ENCODE data around the gene PRR16. TPM values are rescaled to one million over a fixed set of nuclear protein-coding genes. Genes with fewer than 3 reads are reported as not detected.
A peak's percentile ranks its signal among the peaks of the same experiment; 100 is the strongest.
"Not testable (repeated sequence)": the region's sequence is repeated elsewhere in the genome, so short reads cannot be mapped to it uniquely, and the experiment has no call there.

PRR16 gene
- total RNA-seq, 1 experiment from 2014 or later, result 4.5 TPM

DNA sequence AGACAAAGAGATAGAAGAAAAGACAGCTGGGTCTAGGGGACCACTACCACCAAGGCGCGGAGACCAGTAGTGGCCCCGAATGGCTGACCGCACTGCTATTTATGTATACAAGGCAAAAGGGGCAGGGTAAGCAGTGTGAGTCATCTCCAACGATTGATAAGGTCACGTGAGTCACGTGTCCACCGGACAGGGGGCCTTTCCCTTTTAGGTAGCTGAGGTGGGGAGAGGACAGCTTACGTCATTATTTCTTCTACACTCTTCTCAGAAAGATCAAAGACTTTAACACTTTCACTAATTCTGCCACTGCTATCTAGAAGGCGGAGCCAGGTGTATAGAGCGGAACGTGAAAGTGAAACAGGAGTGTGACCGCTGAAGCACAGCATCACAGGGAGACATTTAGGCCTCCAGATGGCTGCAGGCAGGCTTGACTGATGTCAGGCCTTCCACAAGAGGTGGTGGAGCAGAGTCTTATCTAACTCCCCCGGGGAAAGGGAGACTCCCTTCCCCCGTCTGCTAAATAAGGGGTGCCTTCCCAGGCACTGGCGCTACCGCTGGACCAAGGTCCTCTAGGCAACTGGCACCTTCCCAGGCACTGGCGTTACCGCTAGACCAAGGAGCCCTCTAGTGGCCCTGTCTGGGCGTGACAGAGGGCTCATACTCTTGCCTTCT is 6.1 kb upstream of the PRR16 start:
- in situ Hi-C loops (cut with HindIII; ENCODE audit: low pct_unique_long_range_greater_than_20kb, low sequenced_read_pairs), result no loop called here

DNA sequence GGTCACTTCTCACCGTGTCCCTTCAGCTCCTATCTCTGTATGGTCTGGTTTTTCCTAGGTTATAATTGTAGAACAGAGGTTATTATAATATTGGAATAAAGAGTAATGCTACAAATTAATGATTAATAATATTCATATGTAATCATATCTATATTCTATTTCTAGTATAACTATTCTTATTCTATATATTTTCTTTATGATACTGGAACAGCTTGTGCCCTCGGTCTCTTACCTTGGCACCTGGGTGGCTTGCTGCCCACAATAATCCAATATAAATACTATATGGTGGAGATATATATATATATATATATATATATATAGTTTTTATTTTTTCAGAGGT is 5.6 kb upstream of the PRR16 start:
- DNase-seq (ENCODE audit: low read depth); in situ Hi-C loops (cut with HindIII; ENCODE audit: low pct_unique_long_range_greater_than_20kb, low sequenced_read_pairs): not testable (repeated sequence)

More for the DNA sequence above, 6.1 kb upstream of the PRR16 start:
- DNase-seq (ENCODE audit: low read depth), result peak; percentile 83

DNA sequence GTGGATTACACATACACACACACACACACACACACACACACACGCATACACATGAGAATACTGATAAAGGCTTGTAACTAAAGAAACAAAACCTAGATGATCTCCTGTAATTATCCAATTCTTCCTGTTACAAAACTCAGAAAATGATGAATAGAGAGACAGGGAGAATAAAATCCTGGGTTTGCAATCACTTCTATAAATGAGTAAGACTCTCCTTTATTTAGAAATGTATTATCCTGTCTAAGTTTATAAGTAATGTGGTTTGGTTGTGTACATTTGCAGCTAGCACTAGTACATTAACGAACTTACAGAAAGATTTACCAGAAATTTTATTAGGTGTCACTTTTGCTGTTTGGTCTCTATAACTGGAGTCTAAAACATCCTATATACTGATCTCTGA is 2.8 kb upstream of the PRR16 start:
- in situ Hi-C loops (cut with HindIII; ENCODE audit: low pct_unique_long_range_greater_than_20kb, low sequenced_read_pairs), result no loop called here
- no peak for DNase-seq (ENCODE audit: low read depth)

GRCh38 chr5:120463006-120463680 is 957 bp upstream of the PRR16 start:
- no peak for DNase-seq (ENCODE audit: low read depth)
- in situ Hi-C loops (cut with HindIII; ENCODE audit: low pct_unique_long_range_greater_than_20kb, low sequenced_read_pairs), result no loop called here

DNA sequence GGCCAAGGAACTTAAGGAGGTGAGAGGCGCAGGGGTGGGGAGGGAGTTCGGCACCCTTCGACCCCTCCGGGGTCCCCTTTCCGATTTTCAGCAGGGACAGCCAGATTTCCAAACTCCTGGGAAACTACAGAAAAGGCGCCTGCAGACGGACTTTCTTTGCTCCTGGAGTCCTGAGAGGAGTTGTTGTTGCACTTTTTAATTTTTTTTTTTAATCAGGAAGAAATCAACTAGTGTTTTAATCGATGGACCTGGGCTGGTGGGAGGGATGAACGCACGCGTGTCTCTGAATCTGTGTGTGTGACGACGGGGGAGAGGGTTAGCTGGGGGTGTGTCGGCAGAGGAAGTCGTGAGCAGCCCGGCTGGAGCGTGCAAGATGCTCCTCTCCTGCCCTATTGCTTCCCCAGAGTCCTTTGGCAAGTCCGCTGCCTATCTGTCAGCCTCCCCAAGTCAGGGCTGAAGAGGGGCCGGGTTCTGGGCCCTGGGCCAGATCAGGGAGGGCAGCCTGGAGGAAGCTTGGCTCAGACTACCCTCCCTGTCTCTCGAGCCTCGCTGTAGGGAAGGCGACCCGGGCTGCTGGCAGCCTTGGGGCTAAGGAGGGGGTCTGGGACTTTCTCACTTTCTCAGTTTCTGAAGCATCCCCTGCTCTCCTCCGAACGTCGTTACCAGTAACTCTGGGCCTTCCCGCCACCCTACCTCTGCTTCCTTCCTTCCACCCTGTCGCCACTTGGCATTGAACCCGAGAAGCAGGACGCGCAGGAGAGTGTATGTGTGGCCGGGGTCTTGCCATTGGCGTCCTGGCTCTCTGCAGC is 731 bp downstream of the PRR16 start:
- in situ Hi-C loops (cut with HindIII; ENCODE audit: low pct_unique_long_range_greater_than_20kb, low sequenced_read_pairs), result no loop called here
- peak; percentile 24 for DNase-seq (ENCODE audit: low read depth)

DNA sequence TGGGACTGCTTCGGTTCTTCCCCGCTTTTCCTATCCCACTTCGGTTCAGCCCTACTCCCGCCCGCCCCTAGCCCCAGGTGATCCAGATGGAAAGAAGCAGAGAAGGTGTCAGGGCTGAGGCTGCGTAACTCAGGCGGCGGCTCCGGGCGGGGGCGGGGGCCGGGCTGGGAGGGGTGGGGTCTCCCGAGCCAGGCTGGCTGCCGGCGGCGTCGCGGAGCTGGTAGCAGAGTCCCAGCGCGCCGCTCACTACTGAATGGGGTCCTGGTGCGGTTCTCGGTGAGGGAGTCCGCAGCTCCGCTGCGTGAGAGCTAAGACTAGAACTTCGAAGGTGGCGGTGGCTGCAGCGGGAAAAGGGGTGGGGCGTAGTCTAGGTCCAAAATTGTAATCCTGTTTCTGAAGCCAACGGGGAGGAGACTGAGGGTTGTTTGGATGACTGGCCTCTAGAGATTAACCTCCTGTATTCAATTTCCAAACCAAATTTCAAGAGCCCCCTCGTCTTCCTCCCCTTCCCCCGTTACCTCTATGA is 1.4 kb downstream of the PRR16 start:
- DNase-seq (ENCODE audit: low read depth), result peak; percentile 4
- in situ Hi-C loops (cut with HindIII; ENCODE audit: low pct_unique_long_range_greater_than_20kb, low sequenced_read_pairs), result no loop called here

- in situ Hi-C loops (cut with HindIII; ENCODE audit: low pct_unique_long_range_greater_than_20kb, low sequenced_read_pairs), result no loop called here
- no peak for DNase-seq (ENCODE audit: low read depth)
Measured at GRCh38 chr5:120466341-120467006, 2.4 kb downstream of the PRR16 start.

- in situ Hi-C loops (cut with HindIII; ENCODE audit: low pct_unique_long_range_greater_than_20kb, low sequenced_read_pairs), result no loop called here
- no peak for DNase-seq (ENCODE audit: low read depth)
Measured at GRCh38 chr5:120471971-120472370, 7.9 kb downstream of the PRR16 start.

DNA sequence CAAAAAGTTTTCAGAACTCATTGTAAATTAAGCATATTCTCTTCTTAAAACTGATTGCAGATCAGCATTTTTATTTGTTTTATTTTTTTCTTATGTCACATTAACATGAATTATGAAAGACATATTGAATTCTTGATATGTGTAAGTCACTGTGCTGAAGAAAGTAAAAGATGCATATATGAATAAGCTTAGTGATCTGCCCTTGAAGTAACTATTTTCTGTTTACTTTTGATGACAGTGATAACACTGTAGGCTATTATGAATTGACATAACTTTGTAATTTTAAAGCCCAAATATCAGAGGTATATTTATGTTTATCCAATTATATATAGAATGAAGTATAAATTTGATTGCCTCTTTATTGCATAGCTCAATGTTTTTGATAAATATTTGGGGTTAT is 8.8 kb downstream of the PRR16 start:
- in situ Hi-C loops (cut with HindIII; ENCODE audit: low pct_unique_long_range_greater_than_20kb, low sequenced_read_pairs), result no loop called here
- no peak for DNase-seq (ENCODE audit: low read depth)

DNA sequence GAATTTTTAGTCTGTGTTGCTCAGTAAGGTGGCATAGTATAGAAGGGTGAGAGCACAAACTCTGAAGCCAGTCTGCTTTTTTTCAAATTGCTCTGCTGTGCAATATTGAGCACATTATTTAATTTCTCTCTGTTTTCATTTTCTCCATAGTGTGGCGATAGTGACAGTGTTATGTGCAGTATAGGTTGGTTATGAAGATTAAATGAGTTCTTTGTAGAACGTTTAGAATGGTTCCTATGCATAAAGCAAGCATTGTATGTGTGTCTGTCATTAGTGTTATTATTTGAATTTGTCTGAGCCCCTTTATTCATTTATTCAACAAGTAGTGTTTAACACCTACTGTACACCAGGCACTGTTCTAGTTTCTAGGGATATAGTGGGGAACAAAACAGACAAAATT is 9.2 kb downstream of the PRR16 start:
- no peak for DNase-seq (ENCODE audit: low read depth)
- in situ Hi-C loops (cut with HindIII; ENCODE audit: low pct_unique_long_range_greater_than_20kb, low sequenced_read_pairs), result no loop called here

- in situ Hi-C loops (cut with HindIII; ENCODE audit: low pct_unique_long_range_greater_than_20kb, low sequenced_read_pairs), result no loop called here
- no peak for DNase-seq (ENCODE audit: low read depth)
Measured at GRCh38 chr5:120476063-120476462, 12.0 kb downstream of the PRR16 start.

DNA sequence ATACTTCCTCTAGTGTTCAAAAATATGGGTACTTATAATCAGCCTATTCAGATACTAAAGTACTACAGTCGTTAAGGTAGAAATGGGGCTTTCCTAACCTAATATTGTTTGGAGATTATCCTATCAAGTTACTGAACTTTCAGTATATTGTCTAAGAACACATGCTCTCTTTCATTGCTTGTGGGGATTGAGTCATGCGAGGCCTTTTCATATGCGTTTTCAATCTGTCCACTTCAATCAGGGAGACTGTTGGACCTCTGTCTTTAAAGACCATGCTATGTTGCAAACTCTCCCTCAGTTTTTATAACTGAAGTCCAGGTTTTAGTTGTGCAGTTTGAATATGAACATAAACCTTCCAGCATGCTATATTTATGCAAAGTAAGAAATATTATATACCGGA is 15.0 kb downstream of the PRR16 start:
- in situ Hi-C loops (cut with HindIII; ENCODE audit: low pct_unique_long_range_greater_than_20kb, low sequenced_read_pairs), result no loop called here
- no peak for DNase-seq (ENCODE audit: low read depth)

GRCh38 chr5:120499876-120500563 is 35.9 kb downstream of the PRR16 start:
- in situ Hi-C loops (cut with HindIII; ENCODE audit: low pct_unique_long_range_greater_than_20kb, low sequenced_read_pairs), result no loop called here

GRCh38 chr5:120502531-120502930 is 38.4 kb downstream of the PRR16 start:
- in situ Hi-C loops (cut with HindIII; ENCODE audit: low pct_unique_long_range_greater_than_20kb, low sequenced_read_pairs), result no loop called here
- DNase-seq (ENCODE audit: low read depth), result no peak

More at GRCh38 chr5:120499876-120500563, 35.9 kb downstream of the PRR16 start:
- DNase-seq (ENCODE audit: low read depth), result no peak

DNA sequence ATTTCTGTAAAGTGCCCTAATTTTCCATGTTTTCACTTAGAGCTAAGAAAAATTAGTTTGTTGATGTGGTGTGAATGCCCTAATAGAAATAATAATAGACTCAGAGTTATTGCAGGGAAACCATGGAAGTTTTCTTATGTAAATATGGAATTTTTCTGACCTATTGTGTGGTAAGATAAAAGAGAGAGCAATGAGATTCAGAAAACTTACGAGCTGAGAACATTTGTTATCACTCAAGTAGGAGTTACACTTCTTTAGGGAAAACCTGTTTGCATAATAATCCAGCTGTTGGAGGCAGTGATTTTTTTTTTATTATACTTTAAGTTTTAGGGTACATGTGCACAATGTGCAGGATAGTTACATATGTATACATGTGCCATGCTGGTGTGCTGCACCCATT is 39.2 kb downstream of the PRR16 start:
- in situ Hi-C loops (cut with HindIII; ENCODE audit: low pct_unique_long_range_greater_than_20kb, low sequenced_read_pairs), result no loop called here
- DNase-seq (ENCODE audit: low read depth), result no peak

GRCh38 chr5:120504057-120504456 is 40.0 kb downstream of the PRR16 start:
- in situ Hi-C loops (cut with HindIII; ENCODE audit: low pct_unique_long_range_greater_than_20kb, low sequenced_read_pairs), result no loop called here
- DNase-seq (ENCODE audit: low read depth), result no peak

- in situ Hi-C loops (cut with HindIII; ENCODE audit: low pct_unique_long_range_greater_than_20kb, low sequenced_read_pairs), result no loop called here
- DNase-seq (ENCODE audit: low read depth), result no peak
Measured at GRCh38 chr5:120507197-120507596, 43.1 kb downstream of the PRR16 start.

DNA sequence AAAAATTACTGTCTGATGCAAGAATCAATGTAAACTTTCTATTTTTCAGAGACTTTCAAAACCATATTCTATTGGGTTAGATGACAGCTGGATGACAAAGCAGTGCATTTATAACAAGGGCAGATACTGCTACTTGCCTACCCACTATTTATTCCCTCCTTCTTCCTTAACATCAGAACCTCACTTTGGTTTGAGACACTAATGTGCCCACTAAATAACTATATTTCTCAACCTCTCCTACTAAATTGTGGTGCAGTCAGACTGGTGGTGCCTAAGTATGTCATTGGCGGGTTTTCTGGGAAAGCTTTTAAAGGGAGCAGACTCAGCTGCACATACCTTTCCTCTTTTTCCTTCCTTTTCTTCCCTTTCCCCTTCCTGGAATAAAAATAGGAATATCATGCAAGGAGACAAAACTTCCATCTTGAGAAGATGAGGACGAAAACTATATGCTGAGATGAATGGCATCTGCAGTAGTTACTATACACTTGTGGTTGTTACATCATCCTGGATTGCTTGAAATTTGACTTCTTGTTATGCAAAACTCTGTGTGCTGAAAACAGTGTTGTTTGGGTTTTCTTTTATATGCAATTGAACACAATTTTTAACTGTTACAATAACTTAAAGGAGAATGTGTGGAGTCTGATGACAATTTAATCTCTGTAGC is 43.8 kb downstream of the PRR16 start:
- DNase-seq (ENCODE audit: low read depth), result no peak
- in situ Hi-C loops (cut with HindIII; ENCODE audit: low pct_unique_long_range_greater_than_20kb, low sequenced_read_pairs), result no loop called here
